PFSK-1 (cell line): ENCODE results near the gene SPRR3.

ENCODE experiments used
- FOXP2 ChIP-seq: optimal IDR thresholded peaks from 2 replicates; pipeline ENCODE3; 2011; ENCODE audit warnings: borderline replicate concordance, control low read depth, inconsistent platforms; ENCODE audit not compliant: insufficient read depth; ENCODE audit errors: extremely low read length, extremely low read depth
- POLR2AphosphoS5 ChIP-seq: IDR thresholded peaks from 2 replicates; pipeline ENCODE4 v1.6.1; 2012; ENCODE audit warnings: low read depth, mild to moderate bottlenecking, control low read depth, low read length, moderate library complexity
- SIN3A ChIP-seq: IDR thresholded peaks from 2 replicates; pipeline ENCODE4 v1.6.1; 2012; ENCODE audit warnings: mild to moderate bottlenecking, low read length, moderate library complexity, borderline replicate concordance; ENCODE audit not compliant: insufficient read depth
- TAF1 ChIP-seq: IDR thresholded peaks from 2 replicates; pipeline ENCODE4 v1.6.1; 2012; ENCODE audit warnings: low read length, control low read depth, borderline replicate concordance; ENCODE audit not compliant: insufficient read depth
- TF ChIP-seq, protein P1 (sequence below), 2 experiments: IDR thresholded peaks; 2 replicates each; pipeline versions ENCODE4 v1.6.1 to v1.8.0; 2011 to 2012; ENCODE audit warnings: low read depth in 2 of 2, low read length in 2 of 2, control low read depth in 1 of 2, inconsistent platforms in 1 of 2, mild to moderate bottlenecking in 1 of 2, moderate library complexity in 1 of 2; ENCODE audit not compliant: insufficient read depth in 1 of 2

SPRR3 gene

DNA sequence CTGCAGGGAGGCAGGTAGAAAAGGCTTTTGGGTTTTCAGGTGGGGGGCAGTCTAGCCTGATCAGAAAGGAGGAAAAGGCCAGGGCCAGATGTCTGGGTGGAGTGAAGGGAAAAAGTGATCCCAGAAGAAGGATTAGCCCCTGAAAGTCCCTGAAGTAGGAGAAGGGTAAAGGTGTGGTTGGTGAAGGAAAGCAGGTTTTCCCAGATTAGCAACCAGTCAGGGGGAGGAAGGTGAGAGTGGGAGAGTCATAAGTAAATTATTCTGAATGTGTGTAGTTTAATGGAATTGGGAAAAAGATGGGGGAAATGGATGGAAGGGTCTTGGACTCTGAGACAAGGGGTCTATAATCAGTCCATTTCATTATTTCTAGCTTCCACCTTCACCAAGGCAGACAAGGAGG, 18.3 kb upstream of the SPRR3 start:
- TF ChIP-seq, protein P1, sequence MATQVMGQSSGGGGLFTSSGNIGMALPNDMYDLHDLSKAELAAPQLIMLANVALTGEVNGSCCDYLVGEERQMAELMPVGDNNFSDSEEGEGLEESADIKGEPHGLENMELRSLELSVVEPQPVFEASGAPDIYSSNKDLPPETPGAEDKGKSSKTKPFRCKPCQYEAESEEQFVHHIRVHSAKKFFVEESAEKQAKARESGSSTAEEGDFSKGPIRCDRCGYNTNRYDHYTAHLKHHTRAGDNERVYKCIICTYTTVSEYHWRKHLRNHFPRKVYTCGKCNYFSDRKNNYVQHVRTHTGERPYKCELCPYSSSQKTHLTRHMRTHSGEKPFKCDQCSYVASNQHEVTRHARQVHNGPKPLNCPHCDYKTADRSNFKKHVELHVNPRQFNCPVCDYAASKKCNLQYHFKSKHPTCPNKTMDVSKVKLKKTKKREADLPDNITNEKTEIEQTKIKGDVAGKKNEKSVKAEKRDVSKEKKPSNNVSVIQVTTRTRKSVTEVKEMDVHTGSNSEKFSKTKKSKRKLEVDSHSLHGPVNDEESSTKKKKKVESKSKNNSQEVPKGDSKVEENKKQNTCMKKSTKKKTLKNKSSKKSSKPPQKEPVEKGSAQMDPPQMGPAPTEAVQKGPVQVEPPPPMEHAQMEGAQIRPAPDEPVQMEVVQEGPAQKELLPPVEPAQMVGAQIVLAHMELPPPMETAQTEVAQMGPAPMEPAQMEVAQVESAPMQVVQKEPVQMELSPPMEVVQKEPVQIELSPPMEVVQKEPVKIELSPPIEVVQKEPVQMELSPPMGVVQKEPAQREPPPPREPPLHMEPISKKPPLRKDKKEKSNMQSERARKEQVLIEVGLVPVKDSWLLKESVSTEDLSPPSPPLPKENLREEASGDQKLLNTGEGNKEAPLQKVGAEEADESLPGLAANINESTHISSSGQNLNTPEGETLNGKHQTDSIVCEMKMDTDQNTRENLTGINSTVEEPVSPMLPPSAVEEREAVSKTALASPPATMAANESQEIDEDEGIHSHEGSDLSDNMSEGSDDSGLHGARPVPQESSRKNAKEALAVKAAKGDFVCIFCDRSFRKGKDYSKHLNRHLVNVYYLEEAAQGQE (IDR thresholded peaks at IDR 0.05; ENCODE audit: insufficient read depth in 1 of 2, low read depth in 2 of 2, low read length in 2 of 2): no peak

DNA sequence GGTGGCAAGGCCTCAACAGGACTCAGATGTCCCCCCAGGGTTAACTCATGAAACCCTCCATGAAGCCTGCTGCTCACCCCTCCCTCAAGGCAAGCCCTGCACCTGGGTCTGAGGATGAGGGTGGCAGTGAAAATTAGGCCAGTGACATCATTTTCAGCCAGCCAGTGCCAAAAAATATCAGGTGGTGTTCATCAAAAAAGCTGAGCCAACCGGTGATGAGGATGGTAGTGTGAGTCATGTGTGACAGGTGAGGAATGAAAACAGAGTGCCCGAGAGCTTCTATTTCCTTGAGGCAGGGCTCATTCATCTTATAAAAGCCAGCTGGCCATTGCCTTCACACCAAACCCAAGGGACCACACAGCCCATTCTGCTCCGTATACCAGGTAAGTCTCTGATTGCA, 17.8 kb upstream of the SPRR3 start, which contains the start of gene SPRR1A:
Gene SPRR1A, plus strand, starts transcription at position 339 of the 400 bp plus-strand sequence. CDS start 1,150 bp downstream, outside the sequence.
- no peak for TF ChIP-seq POLR2AphosphoS5
- TF ChIP-seq TAF1: no peak
- TF ChIP-seq SIN3A: no peak
- TF ChIP-seq FOXP2: no peak
- TF ChIP-seq, protein P1 (IDR thresholded peaks at IDR 0.05; ENCODE audit: insufficient read depth in 1 of 2, low read depth in 2 of 2, low read length in 2 of 2): no peak

DNA sequence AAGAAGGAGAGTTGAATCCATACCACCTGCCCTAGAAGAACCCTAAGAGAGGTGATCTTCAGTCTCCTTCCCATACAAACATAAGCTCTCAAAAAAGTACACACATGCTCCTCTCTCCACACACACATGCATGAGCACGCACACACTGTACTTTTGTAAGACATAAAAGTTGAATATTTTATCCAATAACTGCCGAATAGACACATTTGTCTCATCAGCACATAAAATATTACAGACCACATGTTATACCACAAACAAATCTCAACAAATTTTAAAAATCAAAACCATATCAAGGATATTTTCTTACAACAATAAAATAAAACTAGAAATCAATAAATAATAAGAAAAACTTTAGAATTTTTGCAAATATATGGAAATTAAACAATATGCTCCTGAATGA, 15.0 kb upstream of the SPRR3 start:
- TF ChIP-seq, protein P1 (IDR thresholded peaks at IDR 0.05; ENCODE audit: insufficient read depth in 1 of 2, low read depth in 2 of 2, low read length in 2 of 2): no peak
- TF ChIP-seq SIN3A: no peak
- no peak for TF ChIP-seq POLR2AphosphoS5
- no peak for TF ChIP-seq FOXP2
- no peak for TF ChIP-seq TAF1

DNA sequence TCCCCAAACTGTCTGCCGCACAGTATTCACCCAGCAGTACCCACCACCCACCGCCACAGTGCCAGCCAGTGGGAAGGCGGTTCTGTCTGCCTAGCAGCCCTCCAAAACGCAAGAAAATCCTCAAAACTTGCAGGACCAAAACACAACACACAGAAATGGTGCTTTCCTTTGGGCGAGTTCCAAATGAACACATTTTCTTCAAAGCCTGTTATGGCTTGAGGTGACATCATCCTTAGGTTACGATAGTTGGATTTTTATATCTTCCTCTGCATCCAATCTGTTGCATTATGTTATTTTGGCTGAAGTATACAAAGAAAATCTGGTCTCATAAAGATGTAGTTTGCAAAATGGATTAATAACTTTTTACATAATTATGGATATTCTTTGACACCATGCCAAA, 8.4 kb upstream of the SPRR3 start:
- no peak for TF ChIP-seq TAF1
- TF ChIP-seq, protein P1 (IDR thresholded peaks at IDR 0.05; ENCODE audit: insufficient read depth in 1 of 2, low read depth in 2 of 2, low read length in 2 of 2): no peak
- no peak for TF ChIP-seq POLR2AphosphoS5
- TF ChIP-seq SIN3A: no peak

DNA sequence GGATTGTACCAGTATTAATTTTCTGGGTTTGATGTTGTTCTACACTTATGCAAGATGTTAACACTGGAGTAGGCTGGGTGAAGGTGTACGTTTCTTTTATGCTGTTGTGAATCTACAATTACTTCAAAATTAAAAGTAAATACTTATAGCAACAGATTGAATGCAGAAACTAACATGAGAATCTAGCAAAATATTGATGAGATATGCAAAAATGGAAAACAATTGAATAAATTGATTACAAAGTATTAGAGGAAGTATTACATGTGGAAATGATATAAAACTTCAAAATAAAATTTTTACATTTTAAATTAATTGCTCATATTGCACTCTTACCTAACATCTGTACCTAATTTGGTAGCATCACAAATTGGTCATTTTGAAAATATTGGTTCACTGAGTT, 5.7 kb upstream of the SPRR3 start:
- TF ChIP-seq TAF1: no peak
- TF ChIP-seq POLR2AphosphoS5: no peak
